T-helper 1 cell (primary cell): ENCODE measurements around the gene FAT4.

Experiments used
- DNase-seq, 5 donors: peaks; one replicate each; pipeline ENCODE4 v3.0.0-alpha.2; 2012 to 2020
- total RNA-seq, 4 donors: gene quantifications; one replicate each; lab custom pipeline; 2026; lab: John Stamatoyannopoulos, UW

Gene FAT4, protein sequence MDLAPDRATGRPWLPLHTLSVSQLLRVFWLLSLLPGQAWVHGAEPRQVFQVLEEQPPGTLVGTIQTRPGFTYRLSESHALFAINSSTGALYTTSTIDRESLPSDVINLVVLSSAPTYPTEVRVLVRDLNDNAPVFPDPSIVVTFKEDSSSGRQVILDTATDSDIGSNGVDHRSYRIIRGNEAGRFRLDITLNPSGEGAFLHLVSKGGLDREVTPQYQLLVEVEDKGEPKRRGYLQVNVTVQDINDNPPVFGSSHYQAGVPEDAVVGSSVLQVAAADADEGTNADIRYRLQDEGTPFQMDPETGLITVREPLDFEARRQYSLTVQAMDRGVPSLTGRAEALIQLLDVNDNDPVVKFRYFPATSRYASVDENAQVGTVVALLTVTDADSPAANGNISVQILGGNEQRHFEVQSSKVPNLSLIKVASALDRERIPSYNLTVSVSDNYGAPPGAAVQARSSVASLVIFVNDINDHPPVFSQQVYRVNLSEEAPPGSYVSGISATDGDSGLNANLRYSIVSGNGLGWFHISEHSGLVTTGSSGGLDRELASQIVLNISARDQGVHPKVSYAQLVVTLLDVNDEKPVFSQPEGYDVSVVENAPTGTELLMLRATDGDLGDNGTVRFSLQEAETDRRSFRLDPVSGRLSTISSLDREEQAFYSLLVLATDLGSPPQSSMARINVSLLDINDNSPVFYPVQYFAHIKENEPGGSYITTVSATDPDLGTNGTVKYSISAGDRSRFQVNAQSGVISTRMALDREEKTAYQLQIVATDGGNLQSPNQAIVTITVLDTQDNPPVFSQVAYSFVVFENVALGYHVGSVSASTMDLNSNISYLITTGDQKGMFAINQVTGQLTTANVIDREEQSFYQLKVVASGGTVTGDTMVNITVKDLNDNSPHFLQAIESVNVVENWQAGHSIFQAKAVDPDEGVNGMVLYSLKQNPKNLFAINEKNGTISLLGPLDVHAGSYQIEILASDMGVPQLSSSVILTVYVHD (N-terminal part only)
- total RNA-seq: 0 to 0.15 (median 0.06) reads per million in 4 donors

DNA sequence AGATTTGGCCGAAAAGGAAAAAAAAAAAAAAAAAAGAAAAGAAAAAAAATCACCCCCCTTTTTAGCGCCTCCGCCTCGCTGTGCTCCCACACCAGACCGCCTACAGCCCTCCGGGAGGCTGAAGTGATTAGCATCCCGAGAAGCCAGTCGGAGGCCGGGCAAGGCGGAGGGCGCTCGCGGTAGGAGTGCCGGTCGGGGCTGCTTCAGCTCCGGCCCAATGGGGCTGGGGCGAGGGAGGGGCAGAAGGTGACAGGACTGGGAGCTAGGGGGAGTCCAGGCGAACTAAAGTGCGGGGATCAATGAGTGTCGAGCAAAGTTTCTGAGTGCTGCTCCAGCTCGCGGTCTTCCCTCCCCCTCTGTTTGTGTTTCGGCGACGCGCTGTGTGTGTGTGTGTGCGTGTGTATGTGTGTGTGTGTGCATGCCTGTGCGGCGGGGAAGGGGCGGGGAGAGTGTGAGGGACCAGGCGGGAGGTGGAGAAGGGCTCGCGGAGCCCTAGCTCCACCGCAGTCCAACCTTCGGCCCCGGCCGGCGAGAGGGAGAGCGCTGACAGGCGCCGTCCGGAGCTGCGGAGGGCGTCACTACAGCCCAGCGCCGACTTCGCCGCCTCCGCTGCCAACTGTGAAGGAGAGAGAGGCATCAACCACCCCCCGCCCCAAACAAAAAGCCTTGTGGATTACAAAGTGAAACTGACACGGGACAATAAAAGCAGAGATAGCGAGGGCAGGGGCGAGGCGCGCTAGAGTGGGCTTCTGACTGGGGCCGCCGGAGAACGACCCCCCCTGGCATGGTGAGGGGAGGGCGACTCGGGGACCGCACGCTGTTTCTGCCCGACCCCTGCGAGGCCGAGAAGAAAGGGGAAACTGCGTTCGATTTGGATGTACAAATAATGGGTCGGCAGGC is at the start of gene FAT4:
TSS of gene FAT4 (plus strand) at position 280 of the 900 bp plus-strand sequence. CDS start 1,457 bp downstream, outside the sequence.
- DNase-seq: peak in 1 of 5 donors; percentile 22

DNA sequence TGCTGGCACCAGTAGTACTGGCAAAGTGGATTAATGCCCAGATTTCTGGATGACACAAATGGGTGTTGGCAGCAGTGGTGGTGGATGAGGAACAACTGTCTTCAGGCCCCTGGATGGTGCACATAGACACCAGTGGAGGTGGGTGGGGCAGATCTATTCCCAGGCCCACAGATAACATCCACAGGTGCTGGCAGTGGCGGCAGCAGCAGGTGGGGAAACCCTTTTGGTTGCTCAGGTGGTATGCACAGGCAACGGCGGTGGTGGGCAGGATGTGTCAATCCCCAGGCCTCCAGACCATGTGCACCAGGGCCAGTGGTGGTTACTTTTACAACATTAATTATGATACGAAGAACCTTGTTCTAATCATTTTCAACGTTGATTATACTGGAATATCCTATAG is 48.9 kb upstream of the FAT4 start:
- DNase-seq: no peak

DNA sequence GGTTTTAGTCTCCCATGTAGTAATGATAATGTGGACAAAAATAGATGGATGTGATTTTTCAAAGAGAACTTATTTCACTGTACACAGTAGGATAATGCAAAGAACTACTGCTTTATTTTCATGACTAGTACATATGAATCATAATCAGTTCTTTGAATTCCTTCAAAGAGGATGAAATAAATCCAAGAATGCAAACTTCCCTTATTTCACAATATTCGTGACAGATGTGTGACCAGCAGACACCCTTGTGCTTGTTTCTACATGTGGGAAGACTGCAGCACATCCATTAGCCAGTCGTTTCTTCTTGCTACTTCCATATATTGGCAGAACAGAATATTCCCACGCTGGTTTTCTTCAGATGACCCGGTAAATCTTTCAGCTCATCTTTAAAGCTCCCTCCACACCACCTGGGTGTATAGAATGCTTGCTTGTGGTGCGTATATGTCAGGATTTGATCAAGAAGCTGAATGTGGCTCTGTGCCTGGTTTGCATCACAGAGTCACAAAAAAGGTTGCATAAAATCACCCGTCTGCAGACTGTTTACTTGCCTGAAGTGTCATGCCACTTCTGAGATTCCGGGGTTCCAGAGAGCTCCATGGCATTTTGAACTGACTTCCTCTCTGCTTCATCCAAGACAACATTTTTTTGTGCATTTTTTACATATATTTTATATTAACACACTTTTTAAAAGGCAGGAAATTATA is 47.7 kb upstream of the FAT4 start:
- no peak for DNase-seq

DNA sequence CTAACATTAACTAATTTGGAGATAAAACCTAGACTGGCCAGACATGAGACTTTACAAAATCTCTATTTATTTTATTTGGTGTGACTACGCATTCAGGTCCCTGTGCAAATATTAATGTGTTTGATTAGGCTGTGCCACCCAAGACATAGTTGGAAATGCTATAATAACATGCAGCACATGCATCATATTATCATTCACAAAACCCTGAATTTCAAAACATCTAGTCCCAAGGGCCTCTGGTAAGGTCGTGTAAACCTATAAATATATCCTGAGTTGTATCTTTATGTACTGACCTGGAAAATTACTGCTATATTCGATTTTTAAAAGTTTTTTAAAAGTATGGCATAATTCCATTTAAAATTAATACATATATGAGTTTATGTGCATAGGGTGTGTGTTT is 47.1 kb upstream of the FAT4 start:
- no peak for DNase-seq

DNA sequence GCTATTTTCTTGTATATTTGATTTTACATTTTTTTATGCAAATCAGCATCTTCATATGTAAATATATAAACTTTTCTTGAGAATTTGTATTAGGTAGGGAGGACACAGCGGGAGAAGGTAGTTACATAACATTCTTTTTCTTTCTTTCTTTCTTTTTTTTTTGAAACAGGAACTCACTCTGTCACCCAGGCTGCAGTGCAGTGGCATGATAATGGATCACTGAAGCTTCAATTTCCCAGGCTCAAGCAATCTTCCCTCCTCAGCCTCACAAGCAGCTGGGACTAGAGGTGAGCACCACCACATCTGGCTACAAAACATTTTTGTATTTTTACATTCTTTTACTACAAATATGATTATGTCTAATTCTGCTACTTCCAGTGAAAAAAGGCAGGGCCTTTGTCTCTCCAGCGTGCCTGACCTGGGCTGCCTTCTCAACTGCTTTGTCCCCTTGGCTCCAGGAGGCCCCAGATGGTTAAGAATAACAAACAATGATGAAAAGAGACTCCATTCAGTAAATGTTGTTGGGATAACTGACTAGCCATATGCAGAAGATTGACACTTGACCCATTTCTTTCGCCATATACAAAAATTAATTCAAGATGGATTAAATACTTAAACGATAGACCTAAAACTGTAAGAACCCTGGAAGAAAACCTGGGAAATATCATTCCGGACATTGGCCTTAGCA is 46.5 kb upstream of the FAT4 start:
- no peak for DNase-seq

DNA sequence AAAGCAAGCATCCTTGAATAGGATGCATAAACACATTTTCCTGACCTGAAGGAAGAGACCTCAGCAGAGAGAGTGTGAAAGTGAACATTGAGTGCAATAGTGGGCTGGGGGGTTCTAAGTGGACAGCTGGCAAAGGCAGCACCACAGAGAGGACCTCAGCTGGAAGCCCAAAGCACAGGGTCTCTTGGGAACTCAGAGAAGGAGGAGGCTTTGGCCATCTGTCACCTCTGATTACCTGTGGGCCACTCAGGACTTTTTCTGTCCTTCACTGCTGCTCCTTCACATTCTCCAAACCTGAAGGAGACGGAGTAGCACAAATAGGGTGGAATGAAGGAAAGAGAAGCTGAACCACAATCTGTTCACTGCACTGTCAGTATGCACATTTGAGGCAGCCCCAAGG is 37.9 kb upstream of the FAT4 start:
- no peak for DNase-seq

DNA sequence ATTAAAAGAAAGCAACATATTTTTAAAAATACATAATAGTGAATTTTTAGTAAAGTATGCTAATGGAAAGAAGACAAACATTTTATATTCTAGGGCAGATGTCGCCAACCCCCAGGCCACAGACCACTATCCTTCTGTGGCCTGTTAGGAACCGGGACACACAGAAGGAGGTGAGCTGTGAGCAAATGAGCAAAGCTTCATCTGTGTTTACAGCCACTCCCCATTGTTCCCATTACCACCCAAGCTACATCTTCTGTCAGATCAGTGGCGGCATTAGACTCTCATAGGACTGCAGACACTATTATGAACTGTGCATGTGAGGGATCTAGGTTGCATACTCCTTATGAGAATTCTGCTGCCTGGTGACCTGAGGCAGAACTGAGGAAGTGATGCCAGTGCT is 37.0 kb upstream of the FAT4 start:
- DNase-seq: no peak

DNA sequence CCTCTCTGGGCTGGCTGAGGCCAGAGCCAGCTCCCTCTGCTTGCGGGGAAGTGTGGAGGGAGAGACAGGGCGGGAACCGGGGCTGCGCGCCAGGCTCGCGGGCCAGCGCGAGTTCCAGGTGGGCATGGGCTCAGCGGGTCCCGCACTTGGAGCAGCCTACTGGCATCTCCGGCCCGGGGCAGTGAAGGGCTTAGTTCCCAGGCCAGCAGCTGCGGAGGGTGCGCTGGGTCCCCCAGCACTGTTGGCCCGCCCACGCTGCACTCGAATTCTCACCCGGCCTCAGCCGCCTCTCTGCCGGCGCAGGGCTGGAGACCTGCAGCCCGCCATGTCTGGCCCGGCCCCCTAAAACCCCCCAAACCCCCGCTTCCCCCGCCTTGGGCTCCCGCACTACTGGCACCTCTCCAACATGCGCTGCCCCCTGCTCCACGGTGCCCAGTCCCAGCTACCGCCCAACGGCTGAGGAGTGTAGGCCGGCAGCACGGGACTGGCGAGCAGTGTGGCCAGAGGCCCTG is 33.8 kb upstream of the FAT4 start:
- no peak for DNase-seq

DNA sequence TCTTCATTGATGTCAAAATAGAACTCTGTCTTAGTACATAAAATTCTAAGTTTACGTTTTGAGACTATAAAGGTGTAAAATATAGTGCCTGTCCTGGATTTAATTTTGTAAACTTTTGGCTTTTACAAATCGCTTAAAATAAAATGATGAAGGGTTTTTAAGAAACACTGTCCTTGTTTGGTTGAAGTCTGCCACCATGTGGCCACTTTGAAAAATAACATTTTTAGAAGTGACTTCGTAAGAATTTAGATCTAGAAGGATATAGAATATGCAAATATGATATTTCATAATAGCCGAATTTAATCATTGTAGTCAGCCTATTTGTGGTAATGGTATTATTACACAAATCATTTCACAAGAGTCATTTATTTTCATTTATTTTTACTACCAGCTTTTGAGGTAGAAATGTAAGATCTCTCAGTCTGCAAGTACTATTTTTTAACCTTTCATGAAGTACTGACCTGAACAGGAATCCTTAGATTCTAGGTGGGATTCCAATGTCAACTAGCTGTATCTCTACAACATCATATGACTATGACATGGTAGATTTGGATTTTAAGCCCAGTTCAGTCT is 31.0 kb upstream of the FAT4 start:
- DNase-seq: no peak

DNA sequence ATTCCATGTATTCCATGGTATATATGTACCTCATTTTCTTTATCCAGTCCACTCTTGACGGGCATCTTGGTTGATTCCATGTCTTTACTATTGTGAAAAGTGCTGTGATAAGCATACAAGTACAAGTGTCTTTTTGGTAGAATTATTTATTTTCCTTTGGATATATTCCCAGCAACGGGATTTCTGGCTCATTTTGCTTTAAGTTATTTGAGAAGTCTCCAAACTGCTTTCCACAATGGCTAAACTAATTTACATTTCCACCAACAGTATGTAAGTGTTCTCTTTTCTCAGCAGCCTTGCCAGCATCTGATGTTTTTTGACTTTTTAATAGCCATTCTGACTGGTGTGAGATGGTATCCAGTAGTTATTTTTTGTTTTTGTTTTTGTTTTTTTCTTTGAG is 17.6 kb upstream of the FAT4 start:
- DNase-seq: no peak

DNA sequence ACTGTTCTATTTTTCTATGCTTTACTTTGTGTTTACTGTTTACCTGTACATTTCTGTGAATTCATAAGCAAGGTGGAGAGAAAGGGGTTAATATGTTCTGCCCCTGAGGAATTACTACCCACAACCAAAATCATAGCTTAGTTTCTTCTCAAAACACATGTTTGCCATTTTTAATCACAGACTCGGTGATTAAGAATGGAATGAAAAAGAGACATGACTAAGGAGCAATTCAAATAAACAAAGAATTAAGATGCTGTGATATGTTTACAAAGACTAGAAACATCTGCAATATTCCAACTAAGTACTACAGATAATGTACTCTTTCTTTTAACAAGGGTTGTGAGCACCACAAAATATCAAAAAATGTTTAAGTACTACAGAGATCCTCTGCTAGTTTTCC is 11.7 kb upstream of the FAT4 start:
- no peak for DNase-seq

DNA sequence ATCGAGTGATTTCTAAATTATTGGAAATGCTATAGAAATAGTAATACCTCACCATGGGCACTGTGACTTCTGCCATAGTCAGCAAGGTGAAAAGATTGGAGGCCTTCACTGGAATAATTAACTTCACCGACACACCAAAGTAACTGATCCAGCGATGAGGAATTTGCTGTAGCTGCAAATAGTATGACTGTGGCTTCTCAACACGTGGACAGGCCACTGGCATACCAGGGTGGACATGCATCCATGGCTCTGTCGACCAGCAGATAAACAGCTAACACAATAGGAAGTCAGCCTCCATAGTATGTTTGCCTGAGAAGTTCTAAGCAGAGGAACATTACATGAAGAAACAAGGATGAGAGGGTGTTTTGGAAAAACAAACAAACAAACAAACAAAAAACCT is 10.9 kb upstream of the FAT4 start:
- no peak for DNase-seq

DNA sequence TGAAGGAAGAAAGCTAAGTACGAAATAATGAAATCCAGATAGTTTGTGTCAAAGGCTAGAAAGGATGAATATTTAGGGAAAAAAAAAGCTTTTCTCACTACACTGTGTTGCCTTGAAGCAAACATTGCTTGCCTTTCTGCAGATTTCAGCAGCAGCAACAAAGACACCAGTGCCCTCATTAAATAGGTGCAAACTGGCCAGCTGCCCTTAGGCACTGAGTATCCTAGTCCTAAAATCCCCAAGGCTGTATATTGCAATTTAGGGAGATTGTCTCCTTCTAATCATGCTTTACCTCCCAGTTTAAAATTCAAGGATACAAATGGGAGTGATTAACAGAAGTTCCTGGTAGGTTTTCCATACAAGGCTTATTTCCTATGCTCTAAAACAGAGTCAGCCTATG is 8.6 kb upstream of the FAT4 start:
- DNase-seq: no peak

DNA sequence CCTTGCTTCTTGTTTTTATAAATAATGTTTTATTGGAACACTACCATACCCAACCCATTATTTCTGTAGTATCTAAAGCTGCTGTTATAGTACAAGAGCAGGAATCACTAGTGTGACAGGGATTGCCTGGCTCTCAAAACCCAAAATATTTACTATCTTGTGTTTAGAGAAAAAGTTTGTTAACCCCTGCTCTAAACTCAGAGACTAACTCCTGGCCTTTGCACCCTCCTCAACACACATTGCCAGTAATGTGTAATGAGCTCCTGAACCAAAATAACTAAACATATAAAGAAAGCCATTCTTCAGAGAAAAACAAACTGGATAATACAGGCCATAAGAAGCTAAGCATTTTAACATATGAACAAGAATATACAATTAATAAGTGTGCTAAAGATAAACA is 8.2 kb upstream of the FAT4 start:
- no peak for DNase-seq

DNA sequence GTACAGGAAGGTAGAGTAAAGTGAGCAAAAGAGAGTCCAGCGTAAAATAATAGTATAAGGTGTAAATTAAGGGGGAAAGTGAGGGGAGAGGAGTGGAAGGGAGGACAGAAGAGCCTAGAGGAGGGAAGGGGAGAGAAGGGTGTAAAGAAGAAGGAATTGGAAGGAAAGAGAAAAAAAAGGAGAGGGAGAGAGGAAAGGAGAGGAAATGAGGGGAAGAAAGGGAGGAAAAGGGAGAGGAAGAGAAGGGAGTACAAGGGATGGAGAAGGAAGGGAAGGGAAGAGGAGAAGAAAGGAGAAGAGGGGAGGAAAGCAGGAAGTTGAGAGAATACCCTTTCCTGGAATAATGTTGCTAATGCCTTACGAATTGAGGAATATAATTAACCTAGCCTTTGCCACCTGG is 3.3 kb upstream of the FAT4 start:
- no peak for DNase-seq

DNA sequence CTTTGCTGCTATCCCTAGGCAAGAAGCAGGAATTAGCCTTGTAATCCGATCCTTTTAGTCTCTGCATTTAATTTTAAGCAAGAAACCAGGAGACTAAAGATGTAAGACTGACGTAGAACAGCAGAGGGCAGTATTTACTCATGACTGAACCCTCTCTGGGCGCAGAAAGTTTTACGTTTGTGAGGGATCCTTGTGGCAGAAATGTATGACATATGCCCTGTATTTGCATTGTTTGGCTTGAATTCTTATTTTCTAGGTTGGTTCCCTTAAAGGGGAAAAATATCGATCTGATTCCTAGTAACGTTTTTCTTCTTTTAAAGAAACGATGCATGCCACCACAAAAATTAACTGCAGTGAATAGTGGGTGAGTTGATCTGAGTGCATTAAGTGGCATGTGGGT is 1.3 kb upstream of the FAT4 start:
- DNase-seq: peak in 1 of 5 donors; percentile 45

DNA sequence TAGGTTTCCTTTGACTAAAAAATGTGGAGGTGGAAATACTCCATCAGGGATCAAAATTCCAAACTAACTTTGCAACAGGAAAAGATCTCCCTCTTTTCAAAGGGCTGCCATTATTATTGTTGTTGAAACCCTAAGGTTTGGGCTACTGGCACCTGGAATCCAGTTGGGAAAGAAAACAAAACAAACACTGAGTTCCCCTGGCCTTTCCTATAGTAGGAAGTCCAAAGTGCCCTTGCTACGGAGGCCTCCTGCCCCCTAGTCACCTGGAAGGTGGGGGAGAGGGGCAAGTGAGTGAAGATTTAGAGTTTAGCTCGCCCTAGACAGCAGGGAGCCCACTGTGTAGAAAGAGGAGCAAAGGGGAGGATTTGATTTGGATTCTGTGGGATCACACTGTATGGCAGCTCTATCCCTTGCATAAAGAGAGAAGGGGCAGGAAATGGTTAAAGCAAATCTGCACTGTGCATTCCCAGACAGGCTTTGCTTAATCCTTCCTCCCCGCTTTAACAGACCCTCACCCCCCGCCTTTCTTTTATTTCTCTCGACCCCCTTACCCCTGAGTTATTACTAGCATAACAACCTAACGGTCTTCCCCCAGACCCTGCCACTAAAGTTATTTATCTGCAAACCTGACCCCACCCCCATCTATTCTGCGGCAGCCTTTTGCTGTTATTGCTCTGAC is 627 bp upstream of the FAT4 start:
- no peak for DNase-seq

DNA sequence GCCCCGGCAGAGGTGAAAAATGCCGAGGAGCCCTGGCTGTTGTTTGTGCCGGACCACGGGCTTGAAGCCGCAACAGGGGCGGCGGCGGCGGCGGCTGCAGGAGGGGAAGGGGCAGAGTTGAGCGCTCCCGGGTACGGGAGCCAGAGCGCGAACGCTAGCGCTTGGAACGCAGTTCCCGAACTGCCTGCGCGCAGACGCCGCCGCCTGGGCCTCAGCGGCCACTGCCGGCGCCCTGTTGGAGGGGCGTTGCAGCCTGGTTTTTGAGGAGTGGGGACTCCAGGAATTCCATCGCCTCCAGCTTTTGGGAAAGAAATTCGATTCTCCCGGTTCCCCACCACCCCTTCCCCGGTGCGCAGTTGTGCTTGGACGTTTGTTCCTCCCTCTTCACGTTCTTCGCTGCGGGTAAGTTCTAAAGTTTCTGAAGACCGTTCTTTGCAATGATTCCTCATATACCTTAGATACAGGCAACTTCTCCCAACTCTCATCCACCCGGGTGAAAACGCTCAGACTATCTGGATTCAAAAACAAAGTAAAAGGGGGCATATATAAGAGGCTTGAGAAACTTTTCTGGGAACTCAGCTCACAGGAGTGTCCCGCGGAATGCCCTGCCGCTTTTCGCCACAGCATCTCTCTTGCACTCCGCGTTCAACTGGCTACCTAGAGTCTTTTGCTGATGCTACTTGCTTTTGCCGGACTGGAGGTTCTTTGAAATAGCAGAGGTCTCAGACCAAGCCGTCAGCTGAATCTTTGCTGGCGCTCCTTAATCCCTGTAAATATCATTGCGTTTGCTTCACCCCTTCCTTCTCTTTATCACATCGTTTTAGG is 1.0 kb downstream of the FAT4 start:
- no peak for DNase-seq

DNA sequence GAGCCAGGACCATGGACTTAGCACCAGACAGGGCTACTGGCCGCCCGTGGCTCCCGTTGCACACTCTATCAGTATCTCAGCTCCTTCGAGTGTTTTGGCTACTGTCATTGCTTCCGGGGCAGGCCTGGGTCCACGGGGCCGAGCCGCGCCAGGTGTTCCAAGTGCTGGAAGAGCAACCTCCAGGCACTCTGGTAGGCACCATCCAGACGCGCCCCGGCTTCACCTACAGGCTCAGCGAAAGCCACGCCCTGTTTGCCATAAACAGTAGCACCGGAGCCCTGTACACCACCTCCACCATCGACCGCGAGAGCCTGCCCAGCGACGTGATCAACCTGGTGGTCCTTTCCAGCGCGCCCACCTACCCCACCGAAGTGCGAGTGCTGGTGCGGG is 1.6 kb downstream of the FAT4 start:
- DNase-seq: no peak
